NCI-H82 treated with DMSO at 0.1 percent for 48 hours (cell line): ENCODE results near the gene KCNQ1.

Experiments
- DNase-seq: peaks from one replicate; lab custom pipeline; 2025; ENCODE audit not compliant: unreplicated experiment; lab: John Stamatoyannopoulos, UW

Gene KCNQ1

GRCh38 chr11:2533587-2534133 lies 88.9 kb downstream of the KCNQ1 start:
- no peak for DNase-seq

- no peak for DNase-seq
These were observed 89.5 kb downstream of the KCNQ1 start for GRCh38 chr11:2534134-2534956.

DNA sequence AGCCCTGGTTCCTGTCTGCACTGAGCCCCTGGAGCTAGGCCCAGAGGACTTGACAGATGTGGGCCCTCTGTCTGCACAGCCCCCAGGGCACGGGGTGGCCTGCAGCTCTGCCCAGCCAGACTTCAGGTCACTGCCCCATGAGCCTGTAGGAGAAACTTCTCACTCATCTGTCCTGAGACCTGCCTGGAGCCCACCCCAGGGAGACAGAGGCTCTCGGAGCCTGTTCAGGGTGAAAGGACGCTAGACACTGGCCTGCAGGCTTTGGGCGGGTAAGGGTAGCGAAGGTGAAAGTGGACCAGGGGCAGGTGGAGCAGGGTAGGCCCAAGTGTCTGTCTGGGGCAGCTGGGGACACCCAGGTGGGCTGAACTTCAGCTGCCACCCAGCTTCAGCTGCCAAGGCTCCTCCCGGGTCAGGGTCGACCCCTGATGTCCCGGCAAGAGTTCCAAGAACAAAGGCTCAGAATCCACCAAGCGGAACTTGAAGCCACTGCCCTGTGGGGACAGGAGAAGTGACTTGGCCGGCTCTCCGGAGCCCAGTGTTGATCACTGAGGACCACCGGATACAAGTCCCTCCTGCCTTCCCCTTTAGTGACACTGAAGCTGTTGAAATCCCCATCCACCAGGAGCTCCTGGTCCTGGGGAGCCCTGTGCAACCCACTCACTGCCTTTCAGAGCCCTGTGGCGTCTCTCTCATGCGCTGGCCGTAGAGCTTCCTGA lies 90.3 kb downstream of the KCNQ1 start:
- DNase-seq: no peak

- DNase-seq: no peak
These were observed 91.0 kb downstream of the KCNQ1 start for GRCh38 chr11:2535673-2536439.

- DNase-seq: no peak
These were observed 91.7 kb downstream of the KCNQ1 start for GRCh38 chr11:2536440-2536989.

DNA sequence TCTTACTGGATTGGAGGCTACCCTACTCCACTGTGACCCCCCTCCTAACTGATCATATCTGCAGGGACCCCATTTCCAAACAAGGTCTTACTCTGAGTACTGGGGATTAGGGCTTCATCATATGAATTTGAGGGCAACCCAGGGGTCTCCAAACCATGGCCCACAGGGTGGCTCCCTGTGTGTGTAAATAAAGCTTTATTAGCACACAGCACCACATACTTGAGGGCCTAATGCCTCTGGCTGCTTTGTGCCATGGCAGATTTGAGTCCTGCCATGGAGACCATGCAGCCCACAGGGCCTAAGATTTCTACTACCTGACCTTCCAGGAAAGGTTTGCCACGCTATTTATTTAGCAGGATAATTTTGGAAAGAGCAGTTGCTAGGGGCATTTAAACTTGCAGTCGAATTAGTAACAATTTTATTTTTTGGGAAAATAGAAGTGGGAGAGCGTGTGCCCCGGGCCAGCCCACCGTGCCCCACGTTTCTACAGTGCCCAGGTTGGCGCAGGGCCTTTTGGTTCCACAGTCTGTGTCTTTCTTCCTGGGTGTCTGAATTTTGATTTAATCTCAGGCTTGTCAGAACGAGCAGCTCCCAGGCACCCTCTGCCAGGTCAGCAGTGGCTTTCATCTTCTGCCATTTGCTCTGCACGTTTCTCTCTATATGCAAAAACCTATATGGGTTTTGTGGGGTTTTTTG lies 92.3 kb downstream of the KCNQ1 start:
- no peak for DNase-seq

GRCh38 chr11:2537896-2538724 lies 93.3 kb downstream of the KCNQ1 start:
- DNase-seq: no peak

- DNase-seq: no peak
These were observed 94.1 kb downstream of the KCNQ1 start for GRCh38 chr11:2538951-2539350.

DNA sequence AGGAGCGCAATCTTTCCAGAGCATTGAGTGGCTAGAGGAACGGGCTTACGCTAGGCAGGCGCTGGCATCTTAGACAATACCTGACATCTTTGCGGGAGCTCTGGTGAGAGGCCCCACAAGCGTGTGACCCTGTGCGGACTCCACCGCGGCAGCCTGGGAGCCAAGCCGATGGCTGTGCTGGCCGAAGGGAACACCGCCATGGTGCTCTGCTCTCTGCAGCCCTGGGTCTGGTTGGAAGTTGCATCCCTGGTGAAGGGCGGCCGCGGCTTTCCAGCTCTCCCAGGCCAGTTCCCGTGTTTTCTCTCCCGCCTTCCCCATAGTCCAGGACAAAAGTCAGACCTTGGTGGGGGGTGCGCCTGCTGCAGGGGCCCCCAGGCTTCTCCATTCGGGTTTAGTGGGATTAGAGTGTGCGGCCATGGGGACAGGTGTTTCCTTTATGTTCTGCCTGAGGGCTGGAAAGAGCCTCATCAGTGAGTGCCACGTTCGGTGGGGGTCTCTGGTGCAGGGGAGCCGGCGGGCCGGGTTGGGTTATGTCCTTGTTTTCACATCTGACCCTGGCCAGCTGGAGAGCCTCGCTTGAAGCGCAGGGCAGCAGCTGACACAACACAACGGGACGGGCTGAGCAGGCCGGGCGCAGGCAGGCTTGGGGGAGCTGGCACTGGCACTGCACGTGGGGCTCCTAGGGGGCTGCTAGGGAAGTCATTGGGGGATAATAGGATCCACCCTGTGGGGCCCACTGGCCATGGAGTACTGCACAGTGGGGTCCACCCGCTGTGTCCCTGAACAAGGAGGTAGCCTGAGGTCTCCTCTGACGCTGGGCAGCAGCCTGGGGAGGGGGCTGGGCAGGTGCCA lies 94.8 kb downstream of the KCNQ1 start:
- no peak for DNase-seq

GRCh38 chr11:2540223-2540991 lies 95.6 kb downstream of the KCNQ1 start:
- DNase-seq: no peak

GRCh38 chr11:2540992-2541680 lies 96.3 kb downstream of the KCNQ1 start:
- no peak for DNase-seq

DNA sequence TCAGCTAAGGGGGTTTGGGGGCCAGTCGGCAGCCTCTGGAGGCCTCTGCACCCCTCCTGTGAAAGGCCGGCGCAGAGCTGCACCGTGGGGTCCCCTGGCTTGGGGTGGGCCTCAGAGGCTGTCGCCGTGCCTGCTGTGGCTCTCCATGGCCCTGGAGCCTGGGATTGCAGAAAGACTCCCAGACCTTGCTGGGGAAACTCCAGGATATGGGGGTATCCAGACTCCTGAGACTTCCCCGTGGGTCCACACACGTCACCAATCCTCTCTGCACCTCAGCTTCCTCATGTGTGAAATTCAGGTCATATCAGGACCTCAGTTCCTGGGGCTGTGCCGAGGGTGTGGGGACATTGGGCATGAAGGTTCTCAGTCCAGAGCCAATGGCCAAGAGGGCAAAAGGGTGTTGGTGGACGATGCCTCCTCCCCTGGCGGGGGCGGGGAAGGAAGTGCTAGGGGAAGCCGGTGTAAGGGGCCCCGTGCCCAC lies 97.1 kb downstream of the KCNQ1 start:
- DNase-seq: no peak

GRCh38 chr11:2542406-2542805 lies 97.6 kb downstream of the KCNQ1 start:
- no peak for DNase-seq

DNA sequence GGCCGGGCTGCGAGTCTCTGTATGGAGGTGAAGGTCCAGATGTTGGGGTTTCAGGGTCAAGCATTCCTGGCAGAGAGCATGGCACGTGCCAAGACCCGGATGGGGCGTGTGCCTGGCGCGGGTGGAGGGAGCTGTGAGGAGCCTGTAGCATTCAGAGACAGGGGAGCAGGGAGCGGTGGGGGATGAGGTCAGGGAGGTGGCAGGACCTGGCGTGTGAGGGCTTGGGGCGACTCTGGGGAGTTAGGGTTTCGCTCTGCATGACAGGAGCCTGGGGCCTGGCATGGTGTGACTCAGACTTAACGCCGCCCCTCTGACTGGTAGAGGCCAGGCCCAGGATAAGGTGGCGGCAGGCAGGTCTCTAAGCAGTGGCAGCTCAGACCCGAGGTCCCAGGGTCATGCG lies 103.0 kb downstream of the KCNQ1 start:
- DNase-seq: no peak

DNA sequence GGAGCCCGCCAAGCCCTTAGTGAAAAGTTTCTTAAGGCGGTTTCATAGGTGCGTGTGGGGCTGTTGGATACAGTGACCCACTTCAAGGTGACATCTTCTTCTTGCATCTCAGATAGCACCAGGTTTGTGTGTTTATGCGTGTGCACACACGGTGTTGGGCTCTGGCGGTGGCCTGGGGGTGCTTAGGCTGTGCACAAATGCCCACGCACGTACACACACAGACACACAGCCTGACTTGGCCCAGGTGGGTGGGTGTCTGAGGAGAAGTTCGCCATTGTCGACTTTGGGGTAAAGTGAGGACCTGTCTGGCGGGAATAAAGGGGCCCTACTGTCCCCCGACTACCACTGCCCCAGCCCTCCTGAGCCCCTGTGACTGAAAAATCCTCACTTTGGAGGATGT lies 103.8 kb downstream of the KCNQ1 start:
- DNase-seq: no peak

DNA sequence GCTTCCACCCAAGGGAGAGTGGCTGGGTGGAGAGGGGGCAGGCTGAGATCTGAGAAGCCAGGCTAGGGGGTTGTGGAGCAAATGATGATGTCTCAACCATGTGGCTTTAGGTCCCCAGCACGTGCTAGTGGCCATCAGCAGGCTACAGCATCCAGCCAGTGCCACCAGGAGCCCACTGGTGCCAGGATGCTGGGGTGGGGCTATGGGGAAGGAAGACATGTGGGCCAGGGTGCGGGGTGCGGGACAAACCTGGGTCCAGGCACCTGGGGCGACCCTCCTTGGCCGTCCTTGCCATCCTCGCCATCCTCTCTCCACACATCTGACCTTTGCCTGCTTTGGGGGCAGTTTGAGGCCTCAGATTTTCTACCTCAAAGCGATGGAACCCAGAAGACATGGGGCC lies 104.3 kb downstream of the KCNQ1 start:
- DNase-seq: no peak

DNA sequence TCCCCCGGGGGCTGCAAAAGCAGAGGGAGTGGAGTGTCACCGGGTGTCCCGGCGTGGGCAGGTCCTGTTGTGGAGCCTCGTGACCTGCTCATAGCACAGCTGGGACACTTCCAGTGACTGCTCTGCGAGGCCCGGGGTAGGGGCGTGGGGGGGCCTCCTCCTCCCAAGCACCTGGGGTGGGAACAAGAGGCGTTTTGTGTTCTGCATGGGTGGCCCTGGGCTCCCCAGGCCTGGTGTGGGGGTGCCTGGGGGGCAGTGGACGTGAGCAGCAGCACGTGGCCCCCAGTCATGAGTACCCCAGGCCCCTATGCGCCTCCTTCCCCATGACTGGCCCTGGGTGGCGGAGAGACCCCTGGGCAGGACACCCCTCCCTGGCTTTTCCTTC lies 104.7 kb downstream of the KCNQ1 start:
- DNase-seq: no peak
